AG09319 (cell line): ENCODE measurements around the gene WDR37.

Source experiments
- DNase-seq: peaks from one replicate; pipeline ENCODE4 v3.0.0-alpha.2; 2010; ENCODE audit warnings: low read depth; ENCODE audit errors: extremely low read depth
- CTCF ChIP-seq: IDR thresholded peaks from 2 replicates; pipeline ENCODE4 v1.5.1; 2011; ENCODE audit warnings: low read depth, mild to moderate bottlenecking, inconsistent platforms, low read length, moderate library complexity

Gene WDR37

GRCh38 chr10:1171182-1171581, 115.0 kb downstream of the WDR37 start:
- no peak for TF ChIP-seq CTCF

GRCh38 chr10:1171586-1171985, 115.4 kb downstream of the WDR37 start:
- TF ChIP-seq CTCF = no peak
- DNase-seq = no peak

More at GRCh38 chr10:1171182-1171581, 115.0 kb downstream of the WDR37 start:
- DNase-seq = no peak

- DNase-seq = no peak
- no peak for TF ChIP-seq CTCF
Observed at GRCh38 chr10:1172256-1172984, 116.2 kb downstream of the WDR37 start.

- TF ChIP-seq CTCF = no peak
- DNase-seq = no peak
Observed at GRCh38 chr10:1173091-1173490, 116.9 kb downstream of the WDR37 start.

GRCh38 chr10:1174022-1174421, 117.8 kb downstream of the WDR37 start:
- no peak for DNase-seq

GRCh38 chr10:1175956-1176565, 119.9 kb downstream of the WDR37 start:
- DNase-seq = no peak
- no peak for TF ChIP-seq CTCF

More at GRCh38 chr10:1174022-1174421, 117.8 kb downstream of the WDR37 start:
- TF ChIP-seq CTCF = no peak

GRCh38 chr10:1177936-1178335, 121.8 kb downstream of the WDR37 start:
- TF ChIP-seq CTCF = no peak
- no peak for DNase-seq
